Smooth muscle cell (in vitro differentiated cells): ENCODE measurements around the gene ELK4. TPM values are rescaled to one million over a fixed set of nuclear protein-coding genes. Genes with fewer than 3 reads are reported as not detected.

ENCODE experiments used
- DNase-seq: peaks from one replicate; lab custom pipeline; 2025; ENCODE audit not compliant: unreplicated experiment; lab: John Stamatoyannopoulos, UW
- H2AFZ ChIP-seq: fragments of 200-600 bp; sonication (generic); 2 replicates; pipeline ENCODE4 v1.6.0; 2016; ENCODE audit warnings: antibody characterized with exemption, low read depth, mild to moderate bottlenecking
- H3F3A ChIP-seq: fragments of 200-600 bp; sonication (generic); 2 replicates; pipeline ENCODE4 v1.6.0; 2017; ENCODE audit warnings: antibody characterized with exemption, low read depth
- H3K27ac ChIP-seq: fragments of 200-600 bp; sonication (generic); 2 replicates; pipeline ENCODE4 v1.5.1; 2016; ENCODE audit warnings: low read depth, mild to moderate bottlenecking
- H3K27me3 ChIP-seq: fragments of 200-600 bp; sonication (generic); 2 replicates; pipeline ENCODE4 v1.6.1; 2016; ENCODE audit warnings: low read depth, mild to moderate bottlenecking
- H3K36me3 ChIP-seq: fragments of 200-600 bp; sonication (generic); 2 replicates; pipeline ENCODE4 v1.5.1; 2016; ENCODE audit warnings: low read depth
- H3K4me1 ChIP-seq: fragments of 200-600 bp; sonication (generic); 2 replicates; pipeline ENCODE4 v1.5.1; 2016; ENCODE audit warnings: low read depth
- H3K4me2 ChIP-seq: fragments of 200-600 bp; sonication (generic); 2 replicates; pipeline ENCODE4 v1.6.0; 2016; ENCODE audit warnings: mild to moderate bottlenecking
- H3K4me3 ChIP-seq: fragments of 200-600 bp; sonication (generic); 2 replicates; pipeline ENCODE4 v1.5.1; 2016; ENCODE audit warnings: mild to moderate bottlenecking
- H3K79me2 ChIP-seq: fragments of 200-600 bp; sonication (generic); 2 replicates; pipeline ENCODE4 v1.6.0; 2016; ENCODE audit warnings: low read depth, mild to moderate bottlenecking
- H3K9ac ChIP-seq: fragments of 200-600 bp; sonication (generic); 2 replicates; pipeline ENCODE4 v1.6.0; 2016; ENCODE audit warnings: low read depth
- H3K9me3 ChIP-seq: fragments of 200-600 bp; sonication (generic); replicated peaks from 2 replicates; pipeline ENCODE4 v1.5.1; 2016; ENCODE audit warnings: low read depth
- H4K20me1 ChIP-seq: fragments of 200-600 bp; sonication (generic); 2 replicates; pipeline ENCODE4 v1.6.0; 2016; ENCODE audit warnings: low read depth
- CTCF ChIP-seq: fragments of 200-600 bp; sonication (generic); IDR thresholded peaks from 2 replicates; pipeline ENCODE4 v1.5.1; 2017; ENCODE audit warnings: borderline replicate concordance, mild to moderate bottlenecking, antibody characterized with exemption; ENCODE audit not compliant: insufficient read depth, poor library complexity, severe bottlenecking
- WGBS: methylation state at CpG from one replicate; pipeline ENCODE4 v1.1.7; 2016; ENCODE audit warnings: low lambda C conversion rate; 5-methylcytosine and 5-hydroxymethylcytosine counted together
- polyA plus RNA-seq: library from polyadenylated mRNA; unstranded; fragments of >200 nt; fragmentation: Nextera tagmentation; extraction: Ambion mirVana; gene quantifications from 2 replicates; pipeline ENCODE4 v1.2.1, GENCODE V29; 2016
- total RNA-seq: library from RNA; depleted of rRNA; stranded (reverse); fragments of >200 nt; gene quantifications from 2 replicates; pipeline ENCODE4 v1.2.3, GENCODE V29; 2014

Gene ELK4
- total and polyA plus RNA-seq, 2 experiments from 2014 or later, result 3.7 to 15.5 TPM

- WGBS, result 75% methylated on average over 22 of the region's 22 CpGs
- H3K9me3 ChIP-seq, result no peaks in the 10 kb centered on the region
- H3K36me3 ChIP-seq, result no peaks in the 10 kb centered on the region
- TF ChIP-seq CTCF, result no peak
- peaks cover 94% of the 10 kb centered on the region for H3K27me3 ChIP-seq
- no peak overlapping the region for H3K9ac ChIP-seq
- H3K4me3 ChIP-seq, result no peak overlapping the region
- no peaks in the 10 kb centered on the region for H3F3A ChIP-seq
- DNase-seq, result no peak
- H4K20me1 ChIP-seq, result no peaks in the 10 kb centered on the region
- H3K27ac ChIP-seq, result no peak overlapping the region
- H2AFZ ChIP-seq, result no peak overlapping the region
- H3K79me2 ChIP-seq, result no peaks in the 10 kb centered on the region
- no peak overlapping the region for H3K4me2 ChIP-seq
- H3K4me1 ChIP-seq, result no peaks in the 10 kb centered on the region
Observed at GRCh38 chr1:205576805-205577761, 54.7 kb downstream of the ELK4 start.

GRCh38 chr1:205576011-205576410 is 55.8 kb downstream of the ELK4 start:
- Histone ChIP-seq H3K79me2 (no peaks in the 10 kb centered on the region), H3K9ac (no peak overlapping the region), H4K20me1 (no peaks in the 10 kb centered on the region), H3K27me3 (peaks cover 97% of the 10 kb centered on the region), H3K4me3 (no peak overlapping the region), H3K36me3 (no peaks in the 10 kb centered on the region), H3K9me3 (no peaks in the 10 kb centered on the region), H3K4me1 (no peaks in the 10 kb centered on the region), H3K4me2 (no peak overlapping the region), H2AFZ (no peak overlapping the region), H3K27ac (no peak overlapping the region), H3F3A (no peaks in the 10 kb centered on the region)
- 87% methylated on average over 3 of the region's 3 CpGs for WGBS
- DNase-seq, result no peak
- TF ChIP-seq CTCF, result no peak

GRCh38 chr1:205575294-205575885 is 56.4 kb downstream of the ELK4 start:
- Histone ChIP-seq H3K36me3 (no peaks in the 10 kb centered on the region), H4K20me1 (no peaks in the 10 kb centered on the region), H3F3A (no peaks in the 10 kb centered on the region), H3K79me2 (no peaks in the 10 kb centered on the region), H3K4me1 (no peaks in the 10 kb centered on the region), H3K4me2 (no peak overlapping the region), H3K27me3 (peaks cover 97% of the 10 kb centered on the region), H3K27ac (no peak overlapping the region), H3K9ac (no peak overlapping the region), H3K4me3 (no peak overlapping the region), H2AFZ (no peak overlapping the region), H3K9me3 (no peaks in the 10 kb centered on the region)
- DNase-seq, result no peak
- TF ChIP-seq CTCF, result no peak
- WGBS, result 82% methylated on average over 1 of the region's 1 CpG
